Endothelial cell of umbilical vein (primary cell): ENCODE data around the gene HEMGN. TPM values are rescaled to one million over a fixed set of nuclear protein-coding genes. Genes with fewer than 3 reads are reported as not detected.

Source experiments
- BruUV-seq: library from RNA; stranded (reverse); fragments of 400-500 nt; replicated peaks from 2 replicates; lab custom pipeline; 2021; lab: Mats Ljungman, UMichigan
- CTCF ChIA-PET: fragments of 300-600, 350-600 bp; sonication (Branson Sonifier 250); formaldehyde crosslinking; loops from one replicate; lab custom pipeline; 2021; ENCODE audit warnings: antibody characterized with exemption, inconsistent platforms; lab: Charles Lee
- POLR2A ChIA-PET: fragments of 300-600, 350-600 bp; sonication (Branson Sonifier 250); formaldehyde crosslinking; loops from one replicate; lab custom pipeline; 2021; ENCODE audit warnings: antibody characterized with exemption, inconsistent platforms; lab: Charles Lee
- DNase-seq: peaks from one replicate; pipeline ENCODE4 v3.0.0-alpha.2; 2011; ENCODE audit warnings: low read depth, low spot score
- FAIRE-seq: peaks from 2 replicates; lab custom pipeline; 2011; peaks lifted over from hg19 to GRCh38; lab: Jason Lieb, UNC
- H2AFZ ChIP-seq: 2 replicates; pipeline ENCODE4 v1.6.0; 2012; ENCODE audit warnings: low read depth, low read length, control low read depth, inconsistent platforms
- H3K27ac ChIP-seq: 2 replicates; pipeline ENCODE4 v1.5.1; 2011; ENCODE audit warnings: low read depth, mild to moderate bottlenecking, control low read depth, low read length, moderate library complexity; ENCODE audit not compliant: insufficient read depth
- H3K27me3 ChIP-seq, 2 experiments: 2 replicates each; pipeline versions ENCODE4 v1.6.0 to v1.6.1; 2011; ENCODE audit warnings: low read length in 2 of 2, mixed read lengths in 1 of 2; ENCODE audit not compliant: control insufficient read depth in 2 of 2, insufficient read depth in 2 of 2
- H3K36me3 ChIP-seq, 2 experiments: 2 replicates in 1 of 2; 3 replicates in 1 of 2; pipeline ENCODE4 v1.5.1; 2011; ENCODE audit warnings: low read length in 2 of 2, mild to moderate bottlenecking in 1 of 2, moderate library complexity in 1 of 2; ENCODE audit not compliant: control insufficient read depth in 2 of 2, insufficient read depth in 2 of 2; ENCODE audit errors: extremely low read depth in 1 of 2
- H3K4me1 ChIP-seq: 3 replicates; pipeline ENCODE4 v1.5.1; 2011; ENCODE audit warnings: mild to moderate bottlenecking, low read length; ENCODE audit not compliant: control insufficient read depth, insufficient read depth; ENCODE audit errors: extremely low read depth
- H3K4me2 ChIP-seq: 2 replicates; pipeline ENCODE4 v1.6.1; 2011; ENCODE audit warnings: low read length, control low read depth, mixed read lengths; ENCODE audit not compliant: insufficient read depth
- H3K4me3 ChIP-seq, 3 experiments: fragments of 200-600 bp in 1 of 3; sonication (generic), shearing (Covaris generic) in 1 of 3; replicated peaks in 1 of 3; 2 replicates each; pipeline ENCODE4 v1.5.1; 2011 to 2016; ENCODE audit warnings: control low read depth in 3 of 3, low read length in 3 of 3, mild to moderate bottlenecking in 2 of 3, inconsistent platforms in 1 of 3, low read depth in 1 of 3, moderate library complexity in 1 of 3; ENCODE audit not compliant: insufficient read depth in 1 of 3
- H3K79me2 ChIP-seq: 2 replicates; pipeline ENCODE4 v1.6.0; 2012; ENCODE audit warnings: low read length, inconsistent platforms; ENCODE audit not compliant: control insufficient read depth, insufficient read depth
- H3K9ac ChIP-seq: replicated peaks from 2 replicates; pipeline ENCODE3; 2011; ENCODE audit warnings: low read length, control low read depth; ENCODE audit not compliant: insufficient read depth; ENCODE audit errors: extremely low read depth
- H3K9me1 ChIP-seq: replicated peaks from 3 replicates; pipeline ENCODE4 v1.6.0; 2011; ENCODE audit warnings: mild to moderate bottlenecking, low read length; ENCODE audit not compliant: control insufficient read depth, insufficient read depth; ENCODE audit errors: extremely low read depth
- H3K9me3 ChIP-seq: replicated peaks from 2 replicates; pipeline ENCODE4 v1.5.1; 2012; ENCODE audit warnings: low read length, inconsistent platforms; ENCODE audit not compliant: control insufficient read depth, insufficient read depth
- H4K20me1 ChIP-seq: replicated peaks from 2 replicates; pipeline ENCODE3; 2011; ENCODE audit warnings: mild to moderate bottlenecking, low read length; ENCODE audit not compliant: control insufficient read depth, insufficient read depth; ENCODE audit errors: extremely low read depth
- EZH2 ChIP-seq: IDR thresholded peaks from 2 replicates; pipeline ENCODE4 v1.6.1; 2012; ENCODE audit warnings: borderline replicate concordance, low read depth, mild to moderate bottlenecking, moderate library complexity, low read length, inconsistent platforms; ENCODE audit not compliant: severe bottlenecking
- FOS ChIP-seq: IDR thresholded peaks from 2 replicates; pipeline ENCODE4 v1.6.1; 2011; ENCODE audit warnings: mild to moderate bottlenecking, low read length, moderate library complexity, borderline replicate concordance; ENCODE audit not compliant: insufficient read depth
- GATA2 ChIP-seq: IDR thresholded peaks from 2 replicates; pipeline ENCODE4 v1.7.0; 2011; ENCODE audit warnings: low read depth, mild to moderate bottlenecking, moderate library complexity, mixed read lengths, low read length; ENCODE audit not compliant: insufficient read length, insufficient read depth
- JUN ChIP-seq: IDR thresholded peaks from 2 replicates; pipeline ENCODE4 v1.6.1; 2011; ENCODE audit warnings: borderline replicate concordance, low read depth; ENCODE audit not compliant: insufficient read length, insufficient read depth
- MAX ChIP-seq: IDR thresholded peaks from 2 replicates; pipeline ENCODE4 v1.6.1; 2011; ENCODE audit not compliant: insufficient read depth, insufficient read length
- MYC ChIP-seq: IDR thresholded peaks from one replicate; pipeline ENCODE4 v1.6.1; 2011; ENCODE audit warnings: mild to moderate bottlenecking, low read depth, low read length
- POLR2A ChIP-seq: IDR thresholded peaks from 2 replicates; pipeline ENCODE4 v1.6.1; 2012; ENCODE audit warnings: low read depth, mild to moderate bottlenecking, control low read depth, low read length
- POLR2AphosphoS5 ChIP-seq: IDR thresholded peaks from 2 replicates; pipeline ENCODE4 v1.6.1; 2012; ENCODE audit warnings: low read depth, mild to moderate bottlenecking, control low read depth, low read length, moderate library complexity; ENCODE audit not compliant: insufficient read depth
- dilution Hi-C: fragments of 300-500 bp; cut with MboI; formaldehyde crosslinking; loops from one replicate; pipeline ENCODE4 v1.15.0; 2019; ENCODE audit warnings: low sequenced_read_pairs; ENCODE audit not compliant: extremely low pct_ligation_motif_present
- intact Hi-C: fragments of 100-400 bp; cut with micrococcal nuclease; formaldehyde crosslinking; loops from one replicate; pipeline ENCODE4 v1.10.0; 2022
- polyA plus RNA-seq, 4 experiments: library from polyadenylated mRNA; depleted of rRNA in 3 of 4; stranded (reverse) in 3 of 4; unstranded in 1 of 4; fragments of >200 nt; gene quantifications; 2 replicates each; pipeline versions ENCODE4 v1.2.1 to v1.2.3, GENCODE V29; 2011 to 2012; ENCODE audit warnings: missing spikeins in 1 of 4
- total RNA-seq: library from RNA; stranded (reverse); gene quantifications from 2 replicates; pipeline ENCODE4 v1.2.3, GENCODE V29; 2021
- TF ChIP-seq, protein P1 (sequence below), 2 donors: IDR thresholded peaks; 1 replicate in 1 of 2; 2 replicates in 1 of 2; pipeline ENCODE4 v1.5.1; 2011; ENCODE audit warnings: low read length in 2 of 2, mild to moderate bottlenecking in 2 of 2, moderate library complexity in 2 of 2, control low read depth in 1 of 2, inconsistent platforms in 1 of 2, low read depth in 1 of 2; ENCODE audit not compliant: insufficient read depth in 1 of 2; ENCODE audit errors: extremely low read depth in 1 of 2

Gene HEMGN
- total and polyA plus RNA-seq, 2 donors (not counting 3 experiments of a cell fraction or from before 2014, with no cell fraction given): not detected

DNA sequence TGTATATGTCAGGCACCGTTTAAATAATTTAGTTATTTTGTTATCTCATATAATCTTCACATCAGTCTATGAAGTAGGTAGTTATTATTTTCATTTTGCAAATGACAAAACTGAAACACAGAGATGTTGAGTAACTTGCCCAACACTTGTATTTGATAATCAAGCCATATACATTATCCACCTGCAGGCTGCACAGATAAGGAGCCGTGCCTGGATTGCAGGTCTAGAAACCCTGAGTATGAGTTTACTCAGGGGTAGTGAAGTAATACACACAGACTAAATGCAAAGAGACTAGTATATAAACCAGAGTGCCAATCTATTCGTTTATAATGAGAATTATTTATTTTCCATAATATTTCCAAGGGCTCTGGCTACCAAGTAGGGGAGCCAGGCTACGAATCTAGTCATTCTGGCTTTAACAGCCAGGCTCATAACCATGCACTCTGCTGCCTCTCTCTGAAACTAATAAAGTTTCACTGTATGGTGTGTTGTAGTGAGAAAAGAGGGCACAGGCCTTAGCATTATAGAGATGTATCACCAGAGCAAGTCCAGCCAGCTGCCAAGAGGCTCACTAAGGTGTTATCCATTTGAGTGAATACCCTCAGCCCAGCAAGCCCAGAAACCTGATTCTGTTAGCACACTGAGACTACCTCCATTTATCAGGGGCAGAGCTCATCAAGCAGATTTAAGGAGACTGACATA lies 4.5 kb downstream of the HEMGN start:
- H3K79me2 ChIP-seq: no peaks in the 10 kb centered on the region
- H4K20me1 ChIP-seq: no peaks in the 10 kb centered on the region
- H3K36me3 ChIP-seq: no peaks in the 10 kb centered on the region
- H3K4me1 ChIP-seq: no peaks in the 10 kb centered on the region
- DNase-seq (no peak), FAIRE-seq (no peak)
- H3K27me3 ChIP-seq: peaks cover 37 to 71% of the 10 kb centered on the region in 2 experiments
- no peak overlapping the region for H3K27ac ChIP-seq
- no peak overlapping the region for H3K4me2 ChIP-seq
- no peak overlapping the region for H3K9ac ChIP-seq
- no peaks in the 10 kb centered on the region for H3K9me3 ChIP-seq
- H3K4me3 ChIP-seq: no peak overlapping the region
- POLR2A ChIA-PET: no interaction called here
- dilution Hi-C loops: no loop called here
- CTCF ChIA-PET: no interaction called here
- TF ChIP-seq GATA2: no peak
- TF ChIP-seq, protein P1, sequence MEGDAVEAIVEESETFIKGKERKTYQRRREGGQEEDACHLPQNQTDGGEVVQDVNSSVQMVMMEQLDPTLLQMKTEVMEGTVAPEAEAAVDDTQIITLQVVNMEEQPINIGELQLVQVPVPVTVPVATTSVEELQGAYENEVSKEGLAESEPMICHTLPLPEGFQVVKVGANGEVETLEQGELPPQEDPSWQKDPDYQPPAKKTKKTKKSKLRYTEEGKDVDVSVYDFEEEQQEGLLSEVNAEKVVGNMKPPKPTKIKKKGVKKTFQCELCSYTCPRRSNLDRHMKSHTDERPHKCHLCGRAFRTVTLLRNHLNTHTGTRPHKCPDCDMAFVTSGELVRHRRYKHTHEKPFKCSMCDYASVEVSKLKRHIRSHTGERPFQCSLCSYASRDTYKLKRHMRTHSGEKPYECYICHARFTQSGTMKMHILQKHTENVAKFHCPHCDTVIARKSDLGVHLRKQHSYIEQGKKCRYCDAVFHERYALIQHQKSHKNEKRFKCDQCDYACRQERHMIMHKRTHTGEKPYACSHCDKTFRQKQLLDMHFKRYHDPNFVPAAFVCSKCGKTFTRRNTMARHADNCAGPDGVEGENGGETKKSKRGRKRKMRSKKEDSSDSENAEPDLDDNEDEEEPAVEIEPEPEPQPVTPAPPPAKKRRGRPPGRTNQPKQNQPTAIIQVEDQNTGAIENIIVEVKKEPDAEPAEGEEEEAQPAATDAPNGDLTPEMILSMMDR (IDR thresholded peaks at IDR 0.05; ENCODE audit: extremely low read depth in 1 of 2, insufficient read depth in 1 of 2, low read depth in 1 of 2, low read length in 2 of 2): no peak
- no peak for TF ChIP-seq FOS
- TF ChIP-seq POLR2A: no peak
- no peak for TF ChIP-seq EZH2
- no peak for TF ChIP-seq MYC
- no peak for TF ChIP-seq JUN
- TF ChIP-seq POLR2AphosphoS5: no peak
- no peak for TF ChIP-seq MAX
- H2AFZ ChIP-seq: no peak overlapping the region
- no TSS peak for BruUV-seq
- no peaks in the 10 kb centered on the region for H3K9me1 ChIP-seq
- intact Hi-C loops: no loop called here
